A549 (cell line): Measurements from ENCODE around the gene HCN4.

Experiments
- BHLHE40 ChIP-seq: IDR thresholded peaks from 2 replicates; pipeline ENCODE4 v1.6.1; 2012; ENCODE audit warnings: low read depth, low read length, inconsistent platforms
- CHD2 ChIP-seq: fragments of 150-350 bp; IDR thresholded peaks from 2 replicates; pipeline ENCODE4 v1.6.1; 2014; ENCODE audit warnings: low read length; ENCODE audit not compliant: partially characterized antibody
- EHF ChIP-seq: fragments of 250-450 bp; sonication (Bioruptor Pico); IDR thresholded peaks from 2 replicates; pipeline ENCODE4 v1.5.0; 2020; ENCODE audit warnings: mild to moderate bottlenecking
- EP300 ChIP-seq, 2 experiments: fragments of >200 bp; sonication (Bioruptor Twin); formaldehyde crosslinking; IDR thresholded peaks; 2 replicates in 1 of 2; 3 replicates in 1 of 2; pipeline ENCODE4 v1.6.1; 2016 to 2017
- HOXA7 ChIP-seq: fragments of 250-450 bp; sonication (Bioruptor Pico); IDR thresholded peaks from 2 replicates; pipeline ENCODE4 v1.5.0; 2020; ENCODE audit warnings: mild to moderate bottlenecking, moderate library complexity
- JUN ChIP-seq, 2 experiments: fragments of >200 bp; sonication (Bioruptor Twin); formaldehyde crosslinking; IDR thresholded peaks; 2 replicates in 1 of 2; 3 replicates in 1 of 2; pipeline ENCODE4 v1.6.1; 2016 to 2017
- NFE2L2 ChIP-seq: fragments of 150-350 bp; conservative IDR thresholded peaks from 2 replicates; pipeline ENCODE4 v1.6.1; 2014; ENCODE audit warnings: low read length
- PBX3 ChIP-seq: IDR thresholded peaks from 2 replicates; pipeline ENCODE4 v1.6.1; 2012
- POLR2A ChIP-seq: IDR thresholded peaks from 2 replicates; pipeline ENCODE4 v1.6.1; 2012; ENCODE audit warnings: mild to moderate bottlenecking, low read length
- TF ChIP-seq, protein P1 (sequence below): fragments of >200 bp; sonication (Bioruptor Twin); formaldehyde crosslinking; IDR thresholded peaks from 3 replicates; pipeline ENCODE4 v1.5.1; 2016
- TF ChIP-seq, protein P2 (sequence below): fragments of 450-650 bp; IDR thresholded peaks from 2 replicates; pipeline ENCODE4 v1.6.1; 2014; ENCODE audit warnings: antibody characterized with exemption
- TF ChIP-seq, protein P3 (sequence below): IDR thresholded peaks from 2 replicates; pipeline ENCODE4 v1.6.1; 2012

DNA sequence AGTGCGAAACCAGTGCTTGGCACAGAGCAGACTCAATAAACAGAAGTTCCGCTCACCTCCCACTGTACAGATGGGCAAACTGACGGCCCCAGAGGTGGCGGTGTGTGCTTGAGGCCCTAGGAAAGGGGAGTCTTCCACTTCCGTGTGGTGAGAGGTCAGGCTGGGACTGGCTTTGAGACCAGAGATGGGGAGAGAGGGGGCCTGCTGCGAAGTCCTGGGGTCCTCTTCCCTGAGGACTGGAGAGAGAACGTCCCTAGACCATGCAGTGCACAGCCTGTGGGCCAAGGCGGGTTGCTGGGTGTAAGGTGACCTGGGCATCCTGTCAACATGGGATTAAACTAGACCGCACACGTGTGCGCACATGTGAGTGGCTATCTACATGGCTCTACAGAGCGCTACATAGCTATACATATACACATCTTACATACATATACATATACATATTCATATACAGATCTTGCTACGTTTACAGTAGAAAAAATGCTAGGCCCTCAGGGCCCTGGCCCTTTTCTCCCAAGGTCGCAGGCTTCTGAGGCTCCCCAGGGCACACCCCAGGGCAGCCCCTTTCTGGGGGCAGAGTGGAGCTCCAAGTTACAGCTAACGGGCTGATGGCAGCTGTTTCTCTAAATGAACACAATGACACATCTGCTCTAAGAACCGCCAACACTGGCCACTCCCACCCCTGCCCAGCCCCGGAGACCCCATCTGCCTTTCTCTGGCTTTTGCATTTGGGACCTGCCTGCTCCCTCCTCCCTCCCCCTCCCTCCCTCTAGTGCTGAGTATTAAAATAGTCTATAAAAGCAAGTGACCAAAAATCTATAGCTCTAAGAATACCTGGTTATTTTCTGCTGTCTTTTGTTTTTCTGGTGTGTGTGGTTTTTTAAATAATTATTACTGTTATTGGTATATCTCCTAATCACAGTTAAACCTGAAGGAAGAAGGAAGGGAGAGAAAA, 47.0 kb downstream of the HCN4 start:
- TF ChIP-seq, protein P1, sequence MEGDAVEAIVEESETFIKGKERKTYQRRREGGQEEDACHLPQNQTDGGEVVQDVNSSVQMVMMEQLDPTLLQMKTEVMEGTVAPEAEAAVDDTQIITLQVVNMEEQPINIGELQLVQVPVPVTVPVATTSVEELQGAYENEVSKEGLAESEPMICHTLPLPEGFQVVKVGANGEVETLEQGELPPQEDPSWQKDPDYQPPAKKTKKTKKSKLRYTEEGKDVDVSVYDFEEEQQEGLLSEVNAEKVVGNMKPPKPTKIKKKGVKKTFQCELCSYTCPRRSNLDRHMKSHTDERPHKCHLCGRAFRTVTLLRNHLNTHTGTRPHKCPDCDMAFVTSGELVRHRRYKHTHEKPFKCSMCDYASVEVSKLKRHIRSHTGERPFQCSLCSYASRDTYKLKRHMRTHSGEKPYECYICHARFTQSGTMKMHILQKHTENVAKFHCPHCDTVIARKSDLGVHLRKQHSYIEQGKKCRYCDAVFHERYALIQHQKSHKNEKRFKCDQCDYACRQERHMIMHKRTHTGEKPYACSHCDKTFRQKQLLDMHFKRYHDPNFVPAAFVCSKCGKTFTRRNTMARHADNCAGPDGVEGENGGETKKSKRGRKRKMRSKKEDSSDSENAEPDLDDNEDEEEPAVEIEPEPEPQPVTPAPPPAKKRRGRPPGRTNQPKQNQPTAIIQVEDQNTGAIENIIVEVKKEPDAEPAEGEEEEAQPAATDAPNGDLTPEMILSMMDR = no peak
- TF ChIP-seq POLR2A (no peak), CHD2 (no peak), EP300 (IDR thresholded peaks at IDR 0.05) (no peak), EHF (CRISPR knock-in tag) (no peak), JUN (IDR thresholded peaks at IDR 0.05) (no peak), NFE2L2 (no peak), PBX3 (no peak), BHLHE40 (no peak), HOXA7 (CRISPR knock-in tag) (no peak)
- TF ChIP-seq, protein P2, sequence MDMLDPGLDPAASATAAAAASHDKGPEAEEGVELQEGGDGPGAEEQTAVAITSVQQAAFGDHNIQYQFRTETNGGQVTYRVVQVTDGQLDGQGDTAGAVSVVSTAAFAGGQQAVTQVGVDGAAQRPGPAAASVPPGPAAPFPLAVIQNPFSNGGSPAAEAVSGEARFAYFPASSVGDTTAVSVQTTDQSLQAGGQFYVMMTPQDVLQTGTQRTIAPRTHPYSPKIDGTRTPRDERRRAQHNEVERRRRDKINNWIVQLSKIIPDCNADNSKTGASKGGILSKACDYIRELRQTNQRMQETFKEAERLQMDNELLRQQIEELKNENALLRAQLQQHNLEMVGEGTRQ = no peak
- TF ChIP-seq, protein P3, sequence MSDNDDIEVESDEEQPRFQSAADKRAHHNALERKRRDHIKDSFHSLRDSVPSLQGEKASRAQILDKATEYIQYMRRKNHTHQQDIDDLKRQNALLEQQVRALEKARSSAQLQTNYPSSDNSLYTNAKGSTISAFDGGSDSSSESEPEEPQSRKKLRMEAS = no peak
